ACC112 (cell line): ENCODE data around the gene ZNF398.
"Not testable (repeated sequence)": the region's sequence is repeated elsewhere in the genome, so short reads cannot be mapped to it uniquely, and the experiment has no call there.

Experiments
- H2AFZ ChIP-seq: fragments of 200-600 bp; sonication (generic); one replicate; pipeline ENCODE4 v1.6.0; 2017; ENCODE audit warnings: antibody characterized with exemption, low read length; ENCODE audit not compliant: unreplicated experiment
- H3K27ac ChIP-seq: fragments of 200-600 bp; sonication (generic); 2 replicates; pipeline ENCODE4 v1.5.1; 2014; ENCODE audit warnings: low read depth, mild to moderate bottlenecking, antibody characterized with exemption, low read length, moderate library complexity
- H3K27me3 ChIP-seq: fragments of 200-600 bp; sonication (generic); 2 replicates; pipeline ENCODE4 v1.6.1; 2014; ENCODE audit warnings: mild to moderate bottlenecking, antibody characterized with exemption, low read length, moderate library complexity, mixed read lengths; ENCODE audit not compliant: insufficient read depth
- H3K36me3 ChIP-seq: fragments of 200-600 bp; sonication (generic); 2 replicates; pipeline ENCODE4 v1.6.1; 2016; ENCODE audit warnings: mild to moderate bottlenecking, antibody characterized with exemption, low read length, moderate library complexity, mixed read lengths; ENCODE audit not compliant: insufficient read depth
- H3K4me1 ChIP-seq: fragments of 200-600 bp; sonication (generic); one replicate; pipeline ENCODE4 v1.6.1; 2016; ENCODE audit warnings: low read length, mixed read lengths; ENCODE audit not compliant: insufficient read depth, unreplicated experiment, control insufficient read depth
- H3K4me3 ChIP-seq: fragments of 200-600 bp; sonication (generic); 2 replicates; pipeline ENCODE4 v1.5.1; 2014; ENCODE audit warnings: mild to moderate bottlenecking, low read depth, low read length
- H3K79me2 ChIP-seq: fragments of 200-600 bp; sonication (generic); one replicate; pipeline ENCODE4 v1.6.0; 2016; ENCODE audit warnings: low read length; ENCODE audit not compliant: control insufficient read depth, unreplicated experiment, insufficient read depth

The ZNF398 gene

GRCh38 chr7:149216402-149216801, 69.1 kb downstream of the ZNF398 start:
- Histone ChIP-seq H3K36me3 (peaks cover 44% of the 10 kb centered on the region), H3K79me2 (peaks cover 3% of the 10 kb centered on the region), H3K27ac (no peak overlapping the region), H3K4me3 (no peak overlapping the region), H2AFZ (no peak overlapping the region), H3K27me3 (no peaks in the 10 kb centered on the region), H3K4me1 (no peaks in the 10 kb centered on the region)

- Histone ChIP-seq H3K4me1 (no peaks in the 10 kb centered on the region), H3K36me3 (peaks cover 42% of the 10 kb centered on the region; the same call in 1 of the 2 replicates), H3K27me3 (no peaks in the 10 kb centered on the region), H3K79me2 (peaks cover 3% of the 10 kb centered on the region), H3K4me3 (no peak overlapping the region), H2AFZ (no peak overlapping the region), H3K27ac (no peak overlapping the region)
Measured at GRCh38 chr7:149217570-149217969, 70.3 kb downstream of the ZNF398 start.

GRCh38 chr7:149218469-149219420, 71.5 kb downstream of the ZNF398 start:
- Histone ChIP-seq H3K4me3 (no peak overlapping the region), H3K27me3 (no peaks in the 10 kb centered on the region), H3K27ac (no peak overlapping the region), H2AFZ (no peak overlapping the region), H3K79me2 (peaks cover 3% of the 10 kb centered on the region), H3K4me1 (no peaks in the 10 kb centered on the region), H3K36me3 (peaks cover 35% of the 10 kb centered on the region; the same call in 1 of the 2 replicates)

GRCh38 chr7:149220534-149220933, 73.3 kb downstream of the ZNF398 start:
- H2AFZ ChIP-seq: no peak overlapping the region
- no peak overlapping the region for H3K4me3 ChIP-seq
- peaks cover 2% of the 10 kb centered on the region for H3K79me2 ChIP-seq
- H3K27ac ChIP-seq: no peak overlapping the region
- no peaks in the 10 kb centered on the region for H3K27me3 ChIP-seq
- no peaks in the 10 kb centered on the region for H3K4me1 ChIP-seq
- peaks cover 36% of the 10 kb centered on the region; the same call in 1 of the 2 replicates for H3K36me3 ChIP-seq

- H3K79me2 ChIP-seq: no peaks in the 10 kb centered on the region
- H3K27ac ChIP-seq: no peak overlapping the region
- no peak overlapping the region for H2AFZ ChIP-seq
- no peak overlapping the region for H3K4me3 ChIP-seq
- H3K27me3 ChIP-seq: no peaks in the 10 kb centered on the region
- H3K36me3 ChIP-seq: peaks cover 27% of the 10 kb centered on the region; the same call in 1 of the 2 replicates
- peaks cover 6% of the 10 kb centered on the region for H3K4me1 ChIP-seq
Measured at GRCh38 chr7:149223176-149223575, 75.9 kb downstream of the ZNF398 start.

GRCh38 chr7:149223761-149224160, 76.5 kb downstream of the ZNF398 start:
- Histone ChIP-seq H3K79me2 (no peaks in the 10 kb centered on the region), H3K4me3 (no peak overlapping the region), H3K36me3 (peaks cover 22% of the 10 kb centered on the region; the same call in 1 of the 2 replicates), H3K27me3 (no peaks in the 10 kb centered on the region), H3K27ac (no peak overlapping the region), H3K4me1 (peaks cover 6% of the 10 kb centered on the region), H2AFZ (no peak overlapping the region)

- Histone ChIP-seq H3K27me3 (no peaks in the 10 kb centered on the region), H2AFZ (no peak overlapping the region), H3K4me3 (no peak overlapping the region), H3K79me2 (no peaks in the 10 kb centered on the region), H3K4me1 (peaks cover 6% of the 10 kb centered on the region), H3K27ac (no peak overlapping the region), H3K36me3 (peaks cover 18% of the 10 kb centered on the region; the same call in 1 of the 2 replicates)
Measured at GRCh38 chr7:149224352-149224751, 77.1 kb downstream of the ZNF398 start.

- Histone ChIP-seq H3K79me2 (no peaks in the 10 kb centered on the region), H3K4me1 (peaks cover 6% of the 10 kb centered on the region), H3K4me3 (no peak overlapping the region), H2AFZ (no peak overlapping the region), H3K27me3 (no peaks in the 10 kb centered on the region), H3K36me3 (peaks cover 18% of the 10 kb centered on the region; the same call in 1 of the 2 replicates), H3K27ac (no peak overlapping the region)
Measured at GRCh38 chr7:149225106-149225505, 77.9 kb downstream of the ZNF398 start.

GRCh38 chr7:149225656-149226055, 78.4 kb downstream of the ZNF398 start:
- Histone ChIP-seq H3K4me1 (peaks cover 6% of the 10 kb centered on the region), H3K4me3 (no peak overlapping the region), H3K79me2 (no peaks in the 10 kb centered on the region), H3K27ac (no peak overlapping the region), H3K36me3 (peaks cover 18% of the 10 kb centered on the region; the same call in 1 of the 2 replicates), H3K27me3 (no peaks in the 10 kb centered on the region), H2AFZ (no peak overlapping the region)

GRCh38 chr7:149226366-149226765, 79.1 kb downstream of the ZNF398 start:
- not testable (repeated sequence) for H2AFZ ChIP-seq, H3K4me3 ChIP-seq, H3K27ac ChIP-seq, H3K27me3 ChIP-seq, H3K4me1 ChIP-seq, H3K79me2 ChIP-seq
- peaks cover 18% of the 10 kb centered on the region; the same call in 1 of the 2 replicates for H3K36me3 ChIP-seq
